HEK293T (cell line): ENCODE data around the gene SORBS1.

Experiments used
- ELF4 ChIP-seq: fragments of 450-650 bp; IDR thresholded peaks from 2 replicates; pipeline ENCODE4 v1.6.1; 2017; ENCODE audit warnings: antibody characterized with exemption
- FOXA1 ChIP-seq: fragments of 450-650 bp; IDR thresholded peaks from 2 replicates; pipeline ENCODE4 v1.6.1; 2016; ENCODE audit warnings: mild to moderate bottlenecking
- SP1 ChIP-seq: fragments of 450-650 bp; IDR thresholded peaks from 2 replicates; pipeline ENCODE4 v1.6.1; 2017
- TARDBP ChIP-seq: fragments of 450-650 bp; IDR thresholded peaks from 2 replicates; pipeline ENCODE4 v1.6.1; 2016

DNA sequence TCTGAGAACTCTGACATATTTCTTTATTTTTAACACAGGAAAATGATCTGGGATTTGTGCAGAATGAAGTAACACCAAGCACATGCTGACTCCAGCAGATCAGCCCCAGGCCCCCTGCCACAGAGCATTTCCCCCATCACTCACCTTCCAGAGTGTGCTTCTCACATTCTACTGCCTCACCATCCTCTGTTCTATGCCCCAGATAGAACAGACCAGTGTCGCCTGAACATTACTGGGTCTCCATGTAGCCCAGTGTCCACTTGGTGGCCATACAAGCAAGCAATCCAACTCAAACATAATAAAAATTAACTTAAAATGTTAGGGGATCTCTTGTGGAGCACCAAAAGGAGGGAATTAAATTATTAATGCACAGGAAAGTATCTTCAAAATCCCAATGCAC is 58.8 kb downstream of the SORBS1 start:
- TF ChIP-seq SP1 (no peak), TARDBP (no peak), FOXA1 (no peak), ELF4 (no peak)
